SK-N-MC (cell line): ENCODE results near the gene CBX6.

Experiments used
- EZH2 ChIP-seq: fragments of 200-600 bp; sonication (generic); IDR thresholded peaks from one replicate; pipeline ENCODE4 v1.6.1; 2017; ENCODE audit warnings: antibody characterized with exemption
- POLR2AphosphoS5 ChIP-seq: IDR thresholded peaks from 2 replicates; pipeline ENCODE4 v1.6.1; 2012; ENCODE audit warnings: mild to moderate bottlenecking, low read depth, low read length, borderline replicate concordance

- TF ChIP-seq POLR2AphosphoS5 (no peak), EZH2 (no peak)
Observed at GRCh38 chr22:38840129-38840528, 31.9 kb downstream of the CBX6 start.
